Measurements from ENCODE around the gene METTL26. TPM values are rescaled to one million over a fixed set of nuclear protein-coding genes. Genes with fewer than 3 reads are reported as not detected.

The METTL26 gene
- total and polyA plus RNA-seq, 10 of the 15 experiments (the other 5 are each of a cell fraction or from before 2014, with no cell fraction given), result 5.4 to 163 (median 79.3) TPM

- TF ChIP-seq PRDM15 (CRISPR knock-in tag; IDR thresholded peaks at IDR 0.05) (no peak), TCF3 (IDR thresholded peaks at IDR 0.05; ENCODE audit: borderline replicate concordance, insufficient read depth, low read depth, low read length) (no peak), ZNF207 (IDR thresholded peaks at IDR 0.05; ENCODE audit: borderline replicate concordance) (no peak), JUND (IDR thresholded peaks at IDR 0.05; ENCODE audit: low read depth, low read length) (no peak), FOS (IDR thresholded peaks at IDR 0.05; ENCODE audit: borderline replicate concordance, extremely low read depth, insufficient read length) (peak; percentile 45), EZH2 (IDR thresholded peaks at IDR 0.05; ENCODE audit: borderline replicate concordance, control insufficient read depth, low read depth, low read length) (no peak), GATAD2B (conservative IDR thresholded peaks at IDR 0.05; ENCODE audit: low read depth) (no peak), RBBP5 (conservative IDR thresholded peaks at IDR 0.05) (no peak), CHD4 (IDR thresholded peaks at IDR 0.05) (no peak), YBX1 (IDR thresholded peaks at IDR 0.05) (no peak), RELB (IDR thresholded peaks at IDR 0.05; ENCODE audit: low read depth) (peak; percentile 50; the same call in 1 of the 2 replicates), IRF3 (IDR thresholded peaks at IDR 0.05) (peak; percentile 87), RB1 (IDR thresholded peaks at IDR 0.05; ENCODE audit: borderline replicate concordance) (no peak), MLLT1 (IDR thresholded peaks at IDR 0.05) (0 out of 2 replicates have a peak, but pooled peaks have one; percentile 51), PAX8 (IDR thresholded peaks at IDR 0.05) (no peak), IRF5 (IDR thresholded peaks at IDR 0.05; ENCODE audit: borderline replicate concordance) (no peak), USF2 (IDR thresholded peaks at IDR 0.05; ENCODE audit: borderline replicate concordance, low read depth, low read length) (no peak), RCOR1 (conservative IDR thresholded peaks at IDR 0.05; ENCODE audit: low read depth, low read length) (no peak), ASH2L (IDR thresholded peaks at IDR 0.05; ENCODE audit: borderline replicate concordance, low read depth) (no peak), ZNF24 (IDR thresholded peaks at IDR 0.05) (no peak)
Observed at GRCh38 chr16:589658-590187, 46.4 kb downstream of the METTL26 start, which contains the start of gene RAB40C (continued).

All from GM12878 (cell line).